GM23338 (cell line): ENCODE data around the gene OCA2. TPM values are rescaled to one million over a fixed set of nuclear protein-coding genes. Genes with fewer than 3 reads are reported as not detected.

Experiments used
- ATAC-seq: fragments of 200-7000 bp; cut with Tn5 transposase; 3 replicates; pipeline ENCODE4 v1.9.1; 2020
- DNase-seq: peaks from one replicate; pipeline ENCODE4 v3.0.0-alpha.2; 2015; ENCODE audit warnings: low spot score
- H2AFZ ChIP-seq: fragments of 200-600 bp; sonication (generic); 2 replicates; pipeline ENCODE4 v1.8.0; 2016; ENCODE audit warnings: antibody characterized with exemption, mild to moderate bottlenecking, moderate library complexity
- H3F3A ChIP-seq: fragments of 200-600 bp; sonication (generic); replicated peaks from 2 replicates; pipeline ENCODE4 v1.8.0; 2017; ENCODE audit warnings: antibody characterized with exemption, mixed run types, low read depth
- H3K27ac ChIP-seq: fragments of 200-600 bp; sonication (generic); 2 replicates; pipeline ENCODE4 v1.6.1; 2016; ENCODE audit warnings: low read depth
- H3K27me3 ChIP-seq: fragments of 200-600 bp; sonication (generic); 2 replicates; pipeline ENCODE4 v1.8.0; 2016; ENCODE audit warnings: mild to moderate bottlenecking, mixed run types, moderate library complexity; ENCODE audit not compliant: insufficient read depth
- H3K36me3 ChIP-seq: fragments of 200-600 bp; sonication (generic); 2 replicates; pipeline ENCODE4 v1.8.0; 2016; ENCODE audit warnings: mild to moderate bottlenecking; ENCODE audit not compliant: insufficient read depth
- H3K4me1 ChIP-seq: fragments of 200-600 bp; sonication (generic); 2 replicates; pipeline ENCODE4 v1.8.0; 2016; ENCODE audit warnings: mild to moderate bottlenecking, moderate library complexity; ENCODE audit not compliant: insufficient read depth
- H3K4me2 ChIP-seq: fragments of 200-600 bp; sonication (generic); 2 replicates; pipeline ENCODE4 v1.7.1; 2017; ENCODE audit warnings: mixed run types
- H3K4me3 ChIP-seq: fragments of 200-600 bp; sonication (generic); 2 replicates; pipeline ENCODE4 v1.6.1; 2016; ENCODE audit warnings: mixed run types
- H3K79me2 ChIP-seq: fragments of 200-600 bp; sonication (generic); replicated peaks from 2 replicates; pipeline ENCODE4 v1.8.0; 2017; ENCODE audit warnings: mild to moderate bottlenecking; ENCODE audit not compliant: insufficient read depth
- H3K9me2 ChIP-seq: fragments of 200-600 bp; sonication (generic); 2 replicates; pipeline ENCODE4 v1.8.0; 2017; ENCODE audit not compliant: insufficient read depth
- H4K20me1 ChIP-seq: fragments of 200-600 bp; sonication (generic); replicated peaks from 2 replicates; pipeline ENCODE4 v1.8.0; 2017; ENCODE audit warnings: mild to moderate bottlenecking; ENCODE audit not compliant: insufficient read depth
- H3K27ac Mint-ChIP-seq: 2 replicates; pipeline ENCODE4 v1.8.0; 2020; ENCODE audit warnings: inconsistent platforms, mild to moderate bottlenecking, moderate library complexity, mixed read lengths
- H3K27me3 Mint-ChIP-seq: 3 replicates; pipeline ENCODE4 v1.8.0; 2022; ENCODE audit warnings: low read depth, mild to moderate bottlenecking, moderate library complexity, mixed read lengths, inconsistent platforms; ENCODE audit not compliant: insufficient read depth, poor library complexity
- H3K36me3 Mint-ChIP-seq: 3 replicates; pipeline ENCODE4 v1.8.0; 2021; ENCODE audit warnings: low read depth, mild to moderate bottlenecking, inconsistent platforms, moderate library complexity, mixed read lengths
- H3K4me1 Mint-ChIP-seq: 3 replicates; pipeline ENCODE4 v1.8.0; 2020; ENCODE audit warnings: mild to moderate bottlenecking, inconsistent platforms, mixed read lengths
- H3K4me3 Mint-ChIP-seq: 3 replicates; pipeline ENCODE4 v1.8.0; 2021; ENCODE audit warnings: moderate library complexity, mild to moderate bottlenecking, inconsistent platforms, mixed read lengths
- H3K9me3 Mint-ChIP-seq: 3 replicates; pipeline ENCODE4 v1.8.0; 2020; ENCODE audit warnings: moderate library complexity, mild to moderate bottlenecking, inconsistent platforms, mixed read lengths
- CREB1 ChIP-seq: fragments of 250-450 bp; sonication (Bioruptor Pico); IDR thresholded peaks from 2 replicates; pipeline ENCODE4 v1.5.0; 2020; ENCODE audit warnings: low read depth, mild to moderate bottlenecking, moderate library complexity
- CTCF ChIP-seq, 2 experiments: fragments of 200-600 bp in 1 of 2; sonication (generic) in 1 of 2; conservative IDR thresholded peaks; 2 replicates each; pipeline versions ENCODE4 v1.5.1 to v1.6.1; 2016 to 2017; ENCODE audit warnings: antibody characterized with exemption in 2 of 2, low read depth in 2 of 2, mild to moderate bottlenecking in 2 of 2, moderate library complexity in 1 of 2
- ETS1 ChIP-seq: IDR thresholded peaks from 2 replicates; pipeline ENCODE4 v1.6.1; 2016; ENCODE audit warnings: antibody characterized with exemption
- EZH2 ChIP-seq: fragments of 200-600 bp; sonication (generic); IDR thresholded peaks from one replicate; pipeline ENCODE4 v1.8.0; 2017; ENCODE audit warnings: antibody characterized with exemption, mild to moderate bottlenecking, low read depth; ENCODE audit not compliant: unreplicated experiment
- EZH2phosphoT487 ChIP-seq: fragments of 200-600 bp; sonication (generic); IDR thresholded peaks from one replicate; pipeline ENCODE4 v1.8.1; 2018; ENCODE audit warnings: antibody characterized with exemption; ENCODE audit not compliant: unreplicated experiment
- JUNB ChIP-seq: IDR thresholded peaks from one replicate; pipeline ENCODE4 v1.6.1; 2016; ENCODE audit warnings: antibody characterized with exemption; ENCODE audit not compliant: unreplicated experiment
- NANOG ChIP-seq: IDR thresholded peaks from 2 replicates; pipeline ENCODE4 v1.6.1; 2016; ENCODE audit warnings: antibody characterized with exemption, borderline replicate concordance
- POLR2AphosphoS5 ChIP-seq: IDR thresholded peaks from 2 replicates; pipeline ENCODE4 v1.6.1; 2016; ENCODE audit warnings: antibody characterized with exemption, low read depth
- REST ChIP-seq: IDR thresholded peaks from one replicate; pipeline ENCODE4 v1.6.1; 2018; ENCODE audit warnings: antibody characterized with exemption; ENCODE audit not compliant: unreplicated experiment
- STAT1 ChIP-seq: IDR thresholded peaks from one replicate; pipeline ENCODE4 v1.6.1; 2016; ENCODE audit warnings: antibody characterized with exemption; ENCODE audit not compliant: unreplicated experiment
- ZNF114 ChIP-seq: fragments of 250-450 bp; sonication (Bioruptor Pico); IDR thresholded peaks from 2 replicates; pipeline ENCODE4 v1.5.0; 2020; ENCODE audit warnings: mild to moderate bottlenecking, moderate library complexity
- ZNF331 ChIP-seq: fragments of 250-450 bp; sonication (Bioruptor Pico); IDR thresholded peaks from 2 replicates; pipeline ENCODE4 v1.5.0; 2020; ENCODE audit warnings: low read depth, mild to moderate bottlenecking, moderate library complexity
- polyA plus RNA-seq: library from polyadenylated mRNA; unstranded; fragments of >200 nt; fragmentation: Nextera tagmentation; extraction: Ambion mirVana; gene quantifications from 2 replicates; pipeline ENCODE4 v1.2.1, GENCODE V29; 2016
- total RNA-seq: library from RNA; depleted of rRNA; stranded (reverse); fragments of >200 nt; shearing (Covaris generic); gene quantifications from 2 replicates; pipeline ENCODE4 v1.2.3, GENCODE V29; 2014

The OCA2 gene
- total and polyA plus RNA-seq, 2 experiments from 2014 or later = 0.40 to 0.69 TPM

GRCh38 chr15:27878841-27879240 is 220.3 kb downstream of the OCA2 start:
- Histone ChIP-seq H4K20me1 (no peaks in the 10 kb centered on the region), H2AFZ (no peak overlapping the region), H3K4me3 (no peak overlapping the region), H3K27me3 (no peaks in the 10 kb centered on the region), H3F3A (no peaks in the 10 kb centered on the region), H3K27ac (no peak overlapping the region), H3K79me2 (no peaks in the 10 kb centered on the region), H3K4me1 (no peaks in the 10 kb centered on the region), H3K36me3 (no peaks in the 10 kb centered on the region), H3K9me2 (no peaks in the 10 kb centered on the region), H3K4me2 (no peak overlapping the region)
- H3K9me3 Mint-ChIP-seq = no peaks in the 10 kb centered on the region; the same call in 2 of the 3 replicates
- H3K4me1 Mint-ChIP-seq = no peaks in the 10 kb centered on the region
- DNase-seq (no peak), ATAC-seq (no peak)
- TF ChIP-seq EZH2phosphoT487 (no peak), NANOG (no peak), CTCF (conservative IDR thresholded peaks at IDR 0.05; ENCODE audit: low read depth in 2 of 2) (no peak), ZNF331 (CRISPR knock-in tag) (no peak), REST (no peak), POLR2AphosphoS5 (no peak), CREB1 (CRISPR knock-in tag) (no peak), ZNF114 (CRISPR knock-in tag) (no peak), EZH2 (no peak), ETS1 (no peak), STAT1 (no peak), JUNB (no peak)
- no peak overlapping the region for H3K4me3 Mint-ChIP-seq
- H3K36me3 Mint-ChIP-seq = no peaks in the 10 kb centered on the region
- no peaks in the 10 kb centered on the region for H3K27me3 Mint-ChIP-seq
- no peak overlapping the region for H3K27ac Mint-ChIP-seq
